GM12865 (cell line): ENCODE measurements around the gene STX19.

Experiments
- DNase-seq: peaks from one replicate; pipeline ENCODE4 v3.0.0; 2010; ENCODE audit warnings: low read depth
- H3K4me3 ChIP-seq: 2 replicates; pipeline ENCODE4 v1.5.1; 2011; ENCODE audit warnings: mild to moderate bottlenecking, low read depth, low read length, control low read depth
- TF ChIP-seq, protein P1 (sequence below): IDR thresholded peaks from 2 replicates; pipeline ENCODE4 v1.5.1; 2011; ENCODE audit warnings: low read length, control low read depth, low read depth, inconsistent platforms; ENCODE audit not compliant: insufficient read depth; ENCODE audit errors: missing control alignments

STX19 gene

GRCh38 chr3:94008253-94008652 lies 20.1 kb downstream of the STX19 start:
- TF ChIP-seq, protein P1, sequence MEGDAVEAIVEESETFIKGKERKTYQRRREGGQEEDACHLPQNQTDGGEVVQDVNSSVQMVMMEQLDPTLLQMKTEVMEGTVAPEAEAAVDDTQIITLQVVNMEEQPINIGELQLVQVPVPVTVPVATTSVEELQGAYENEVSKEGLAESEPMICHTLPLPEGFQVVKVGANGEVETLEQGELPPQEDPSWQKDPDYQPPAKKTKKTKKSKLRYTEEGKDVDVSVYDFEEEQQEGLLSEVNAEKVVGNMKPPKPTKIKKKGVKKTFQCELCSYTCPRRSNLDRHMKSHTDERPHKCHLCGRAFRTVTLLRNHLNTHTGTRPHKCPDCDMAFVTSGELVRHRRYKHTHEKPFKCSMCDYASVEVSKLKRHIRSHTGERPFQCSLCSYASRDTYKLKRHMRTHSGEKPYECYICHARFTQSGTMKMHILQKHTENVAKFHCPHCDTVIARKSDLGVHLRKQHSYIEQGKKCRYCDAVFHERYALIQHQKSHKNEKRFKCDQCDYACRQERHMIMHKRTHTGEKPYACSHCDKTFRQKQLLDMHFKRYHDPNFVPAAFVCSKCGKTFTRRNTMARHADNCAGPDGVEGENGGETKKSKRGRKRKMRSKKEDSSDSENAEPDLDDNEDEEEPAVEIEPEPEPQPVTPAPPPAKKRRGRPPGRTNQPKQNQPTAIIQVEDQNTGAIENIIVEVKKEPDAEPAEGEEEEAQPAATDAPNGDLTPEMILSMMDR: no peak
- no peak overlapping the region for H3K4me3 ChIP-seq
- DNase-seq: no peak

GRCh38 chr3:94004301-94004910 lies 24.0 kb downstream of the STX19 start:
- peak; percentile 76 for DNase-seq
- H3K4me3 ChIP-seq: peak overlapping the region; percentile 36; the same call in 1 of the 2 replicates
- TF ChIP-seq, protein P1: peak; percentile 77

GRCh38 chr3:94001827-94002495 lies 26.4 kb downstream of the STX19 start:
- TF ChIP-seq, protein P1: no peak
- DNase-seq: no peak
- H3K4me3 ChIP-seq: no peak overlapping the region

- no peak overlapping the region for H3K4me3 ChIP-seq
- TF ChIP-seq, protein P1: no peak
- DNase-seq: no peak
These were observed 27.2 kb downstream of the STX19 start for GRCh38 chr3:94001191-94001590.

DNA sequence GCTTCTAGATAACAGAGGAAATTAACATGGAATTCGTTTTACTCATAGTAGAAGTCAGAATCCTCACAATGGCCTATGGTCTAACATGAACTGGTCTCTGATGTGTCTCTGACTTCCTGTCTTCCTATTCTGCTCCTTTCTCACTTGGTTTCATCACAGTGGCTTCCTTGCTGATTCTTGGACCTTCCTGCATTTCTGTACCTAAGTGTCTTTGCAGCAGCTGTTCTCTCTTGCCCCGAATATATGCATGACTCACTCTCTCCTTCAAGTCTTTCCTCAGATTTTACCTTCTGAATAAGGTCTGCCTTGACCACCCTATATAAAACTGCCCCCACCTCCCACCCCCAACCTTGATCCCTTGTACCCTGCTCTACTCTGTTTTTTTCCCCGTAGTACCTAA lies 34.3 kb downstream of the STX19 start:
- TF ChIP-seq, protein P1: no peak
- DNase-seq: no peak
- H3K4me3 ChIP-seq: no peak overlapping the region

GRCh38 chr3:93992207-93992606 lies 36.2 kb downstream of the STX19 start:
- no peak for DNase-seq
- TF ChIP-seq, protein P1: no peak
- no peak overlapping the region for H3K4me3 ChIP-seq
